GM12878 (cell line): ENCODE measurements around the gene RAB30. TPM values are rescaled to one million over a fixed set of nuclear protein-coding genes. Genes with fewer than 3 reads are reported as not detected.

Experiments
- ATAC-seq: fragments of 200-7000 bp; cut with Tn5 transposase; 3 replicates; pipeline ENCODE4 v1.9.1; 2020; ENCODE audit warnings: mild to moderate bottlenecking, moderate library complexity
- BruUV-seq: library from RNA; stranded (reverse); fragments of 400-500 nt; replicated peaks from 2 replicates; lab custom pipeline; 2021; lab: Mats Ljungman, UMichigan
- CTCF ChIA-PET: fragments of 300-600 bp; sonication (Branson Sonifier 250); formaldehyde crosslinking; extraction: SDS; loops from one replicate; lab custom pipeline; 2021; ENCODE audit warnings: inconsistent platforms; lab: Yijun Ruan, JAX
- POLR2A ChIA-PET: fragments of 350-600 bp; formaldehyde crosslinking; extraction: SDS; loops from one replicate; lab custom pipeline; 2021; ENCODE audit warnings: inconsistent platforms; lab: Charles Lee
- RAD21 ChIA-PET: fragments of 300-600 bp; sonication (Branson Sonifier 250); formaldehyde crosslinking; loops from one replicate; lab custom pipeline; 2023; ENCODE audit warnings: antibody characterized with exemption; ENCODE audit not compliant: unreplicated experiment; lab: Charles Lee
- SMC1A ChIA-PET: fragments of 300-600 bp; sonication (Branson Sonifier 250); formaldehyde crosslinking; loops from one replicate; lab custom pipeline; 2023; ENCODE audit not compliant: unreplicated experiment, uncharacterized antibody; lab: Charles Lee
- DNase-seq: peaks from one replicate; pipeline ENCODE4 v3.0.0-alpha.2; 2011; ENCODE audit warnings: low read depth, low spot score
- FAIRE-seq: peaks from 3 replicates; lab custom pipeline; 2011; peaks lifted over from hg19 to GRCh38; lab: Jason Lieb, UNC
- H2AFZ ChIP-seq: 2 replicates; pipeline ENCODE4 v1.6.0; 2011; ENCODE audit warnings: low read depth, low read length, control low read depth; ENCODE audit not compliant: control insufficient read depth
- H3K27ac ChIP-seq: 2 replicates; pipeline ENCODE4 v1.5.1; 2011; ENCODE audit warnings: control low read depth; ENCODE audit not compliant: control insufficient read depth, insufficient read depth
- H3K27me3 ChIP-seq, 2 experiments: replicated peaks in 1 of 2; 2 replicates each; pipeline versions ENCODE4 v1.6.0 to v1.6.1; 2011; ENCODE audit warnings: low read length in 1 of 2; ENCODE audit not compliant: control insufficient read depth in 2 of 2, insufficient read depth in 2 of 2
- H3K36me3 ChIP-seq, 2 experiments: 2 replicates each; pipeline ENCODE4 v1.5.1; 2011; ENCODE audit warnings: low read length in 1 of 2; ENCODE audit not compliant: control insufficient read depth in 2 of 2, insufficient read depth in 2 of 2
- H3K4me1 ChIP-seq: 2 replicates; pipeline ENCODE4 v1.6.1; 2011; ENCODE audit warnings: mild to moderate bottlenecking, low read length, moderate library complexity, mixed read lengths; ENCODE audit not compliant: control insufficient read depth, insufficient read depth
- H3K4me2 ChIP-seq: 2 replicates; pipeline ENCODE4 v1.6.0; 2011; ENCODE audit warnings: control low read depth; ENCODE audit not compliant: control insufficient read depth, insufficient read depth
- H3K4me3 ChIP-seq: fragments of 200-600 bp; sonication (generic); 2 replicates; pipeline ENCODE4 v1.5.1; 2016
- H3K79me2 ChIP-seq: 2 replicates; pipeline ENCODE4 v1.6.0; 2011; ENCODE audit warnings: low read length; ENCODE audit not compliant: control insufficient read depth, insufficient read depth
- H3K9ac ChIP-seq: 2 replicates; pipeline ENCODE4 v1.8.0; 2011; ENCODE audit warnings: low read length, control low read depth, mixed read lengths; ENCODE audit not compliant: control insufficient read depth, insufficient read depth
- H3K9me3 ChIP-seq: replicated peaks from 3 replicates; pipeline ENCODE4 v1.5.1; 2011; ENCODE audit warnings: mild to moderate bottlenecking, low read length; ENCODE audit not compliant: control insufficient read depth, insufficient read depth
- H4K20me1 ChIP-seq: 2 replicates; pipeline ENCODE4 v1.6.0; 2011; ENCODE audit not compliant: control insufficient read depth, insufficient read depth
- CHD4 ChIP-seq: fragments of 200-600 bp; sonication (generic); IDR thresholded peaks from 2 replicates; pipeline ENCODE4 v1.6.1; 2016; ENCODE audit warnings: mild to moderate bottlenecking
- GABPA ChIP-seq: IDR thresholded peaks from 2 replicates; pipeline ENCODE4 v1.6.1; 2014; ENCODE audit warnings: antibody characterized with exemption, low read depth, mild to moderate bottlenecking, inconsistent platforms
- NR2C2 ChIP-seq: IDR thresholded peaks from 2 replicates; pipeline ENCODE4 v1.6.1; 2011; ENCODE audit warnings: borderline replicate concordance, low read depth; ENCODE audit not compliant: control insufficient read depth, insufficient read length
- SMC3 ChIP-seq: IDR thresholded peaks from 2 replicates; pipeline ENCODE4 v1.6.1; 2011; ENCODE audit warnings: low read length, improper control_type of control experiment, borderline replicate concordance
- TCF12 ChIP-seq: IDR thresholded peaks from 2 replicates; pipeline ENCODE4 v1.6.1; 2011; ENCODE audit warnings: low read depth, mild to moderate bottlenecking, low read length
- TCF7 ChIP-seq: IDR thresholded peaks from 2 replicates; pipeline ENCODE4 v1.6.1; 2014; ENCODE audit warnings: antibody characterized with exemption, borderline replicate concordance
- ZNF384 ChIP-seq: IDR thresholded peaks from 2 replicates; pipeline ENCODE4 v1.6.1; 2012; ENCODE audit warnings: low read depth, mild to moderate bottlenecking, low read length, improper control_type of control experiment, borderline replicate concordance
- WGBS: methylation state at CpG from one replicate; pipeline ENCODE4 v1.1.6; 2016; ENCODE audit warnings: low lambda C conversion rate; ENCODE audit not compliant: insufficient replicate concordance, insufficient coverage; ENCODE audit errors: missing lambda C conversion rate; 5-methylcytosine and 5-hydroxymethylcytosine counted together
- in situ Hi-C: fragments of 300-500 bp; cut with MboI; formaldehyde crosslinking; loops from 9 replicates; pipeline ENCODE4 v1.14.3; 2018; ENCODE audit warnings: mixed read lengths
- intact Hi-C: fragments of 100-400 bp; cut with micrococcal nuclease; formaldehyde crosslinking; loops from one replicate; pipeline ENCODE4 v1.14.2; 2022; ENCODE audit not compliant: unreplicated experiment
- polyA plus RNA-seq, 11 experiments: library from polyadenylated mRNA; depleted of rRNA in 4 of 11; unstranded in 6 of 11; stranded (reverse) in 5 of 11; fragments of >200 nt; fragmentation: Nextera tagmentation in 4 of 11; fragmentation: Illumina TruSeq in 1 of 11; extraction: Ambion mirVana in 4 of 11; extraction: Trizol in 1 of 11; gene quantifications; 1 replicate in 1 of 11; 2 replicates in 10 of 11; pipeline versions ENCODE4 v1.2.1 to v1.2.3, GENCODE V29; 2011 to 2016; ENCODE audit warnings: inconsistent platforms in 2 of 11, missing spikeins in 2 of 11, low read depth in 1 of 11
- total RNA-seq, 4 experiments: library from RNA; depleted of rRNA in 3 of 4; stranded (reverse); fragments of >200 nt in 3 of 4; fragmentation: Illumina TruSeq in 1 of 4; extraction: Trizol in 1 of 4; gene quantifications; 2 replicates each; pipeline versions ENCODE4 v1.2.1 to v1.2.3, GENCODE V29; 2013 to 2021
- TF ChIP-seq, protein P1 (sequence below): IDR thresholded peaks from 2 replicates; pipeline ENCODE4 v1.6.1; 2011; ENCODE audit warnings: low read depth, mild to moderate bottlenecking, low read length, moderate library complexity, borderline replicate concordance; ENCODE audit errors: extremely low read depth
- TF ChIP-seq, protein P2 (sequence below): IDR thresholded peaks from 2 replicates; pipeline ENCODE4 v1.6.1; 2012; ENCODE audit warnings: low read depth, low read length, improper control_type of control experiment
- TF ChIP-seq, protein P3 (sequence below): IDR thresholded peaks from 2 replicates; pipeline ENCODE4 v1.6.1; 2012; ENCODE audit warnings: low read depth, low read length, improper control_type of control experiment
- TF ChIP-seq, protein P4 (sequence below): fragments of 450-650 bp; IDR thresholded peaks from 2 replicates; pipeline ENCODE4 v1.6.1; 2017; ENCODE audit warnings: antibody characterized with exemption, mild to moderate bottlenecking, moderate library complexity

The RAB30 gene
- total and polyA plus RNA-seq, 10 of the 15 experiments (the other 5 are each of a cell fraction or from before 2014, with no cell fraction given): 9.8 to 26.7 (median 19.2) TPM

DNA sequence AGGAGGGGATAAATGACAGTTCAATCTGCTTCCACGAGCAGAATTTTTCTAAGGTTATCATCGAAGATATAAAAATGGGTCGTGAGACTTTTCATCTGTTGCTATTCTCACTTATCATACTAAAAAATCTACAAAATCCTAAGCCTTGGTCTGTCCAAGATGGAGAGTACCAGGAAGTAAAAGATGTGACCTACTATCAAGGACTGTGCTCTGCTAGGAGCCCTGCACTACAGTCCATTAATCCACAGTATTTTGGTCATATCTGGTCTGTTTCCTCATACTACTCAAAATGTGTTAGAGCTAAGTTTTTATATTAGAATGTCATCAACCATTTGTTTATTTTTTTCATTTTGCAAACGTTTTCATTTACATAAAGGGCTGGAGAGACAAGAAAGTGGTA is 90.8 kb downstream of the RAB30 start:
- SMC1A ChIA-PET: interaction anchor here (0.8 to 2.7 kb wide), 10 partner anchors 9 to 82 kb away, joined by 3 to 14 read pairs (median 3); no protein-coding TSS in a partner anchor
- H3K9ac ChIP-seq: no peak overlapping the region

More for the DNA sequence above, 90.8 kb downstream of the RAB30 start:
- Histone ChIP-seq H3K27ac (no peak overlapping the region), H3K4me2 (no peak overlapping the region), H3K9me3 (no peaks in the 10 kb centered on the region), H3K4me1 (peaks cover 15% of the 10 kb centered on the region), H2AFZ (no peak overlapping the region), H3K36me3 (peaks cover 2 to 7% of the 10 kb centered on the region in 2 experiments; a peak in 2 of 4 replicates), H3K4me3 (no peak overlapping the region), H3K79me2 (no peaks in the 10 kb centered on the region), H4K20me1 (no peaks in the 10 kb centered on the region), H3K27me3 (no peaks in the 10 kb centered on the region)
- intact Hi-C loops (no loop called here), in situ Hi-C loops (no loop called here)
- no TSS peak for BruUV-seq
- ChIA-PET POLR2A (interaction anchor here (1.1 kb wide), 1 partner anchor 18 kb away, joined by 3 read pairs; no protein-coding TSS in a partner anchor), RAD21 (no interaction called here), CTCF (interaction anchor here (0.9 to 1.3 kb wide), 3 partner anchors 9 to 70 kb away, joined by 3 to 4 read pairs (median 3); no protein-coding TSS in a partner anchor)
- no peak for DNase-seq
- TF ChIP-seq TCF12 (no peak), SMC3 (no peak), TCF7 (no peak), CHD4 (no peak), GABPA (no peak), ZNF384 (no peak), NR2C2 (no peak)
- TF ChIP-seq, protein P1, sequence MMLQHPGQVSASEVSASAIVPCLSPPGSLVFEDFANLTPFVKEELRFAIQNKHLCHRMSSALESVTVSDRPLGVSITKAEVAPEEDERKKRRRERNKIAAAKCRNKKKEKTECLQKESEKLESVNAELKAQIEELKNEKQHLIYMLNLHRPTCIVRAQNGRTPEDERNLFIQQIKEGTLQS: no peak
- TF ChIP-seq, protein P2, sequence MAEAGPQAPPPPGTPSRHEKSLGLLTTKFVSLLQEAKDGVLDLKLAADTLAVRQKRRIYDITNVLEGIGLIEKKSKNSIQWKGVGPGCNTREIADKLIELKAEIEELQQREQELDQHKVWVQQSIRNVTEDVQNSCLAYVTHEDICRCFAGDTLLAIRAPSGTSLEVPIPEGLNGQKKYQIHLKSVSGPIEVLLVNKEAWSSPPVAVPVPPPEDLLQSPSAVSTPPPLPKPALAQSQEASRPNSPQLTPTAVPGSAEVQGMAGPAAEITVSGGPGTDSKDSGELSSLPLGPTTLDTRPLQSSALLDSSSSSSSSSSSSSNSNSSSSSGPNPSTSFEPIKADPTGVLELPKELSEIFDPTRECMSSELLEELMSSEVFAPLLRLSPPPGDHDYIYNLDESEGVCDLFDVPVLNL: no peak
- TF ChIP-seq, protein P3, sequence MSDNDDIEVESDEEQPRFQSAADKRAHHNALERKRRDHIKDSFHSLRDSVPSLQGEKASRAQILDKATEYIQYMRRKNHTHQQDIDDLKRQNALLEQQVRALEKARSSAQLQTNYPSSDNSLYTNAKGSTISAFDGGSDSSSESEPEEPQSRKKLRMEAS: no peak
- TF ChIP-seq, protein P4, sequence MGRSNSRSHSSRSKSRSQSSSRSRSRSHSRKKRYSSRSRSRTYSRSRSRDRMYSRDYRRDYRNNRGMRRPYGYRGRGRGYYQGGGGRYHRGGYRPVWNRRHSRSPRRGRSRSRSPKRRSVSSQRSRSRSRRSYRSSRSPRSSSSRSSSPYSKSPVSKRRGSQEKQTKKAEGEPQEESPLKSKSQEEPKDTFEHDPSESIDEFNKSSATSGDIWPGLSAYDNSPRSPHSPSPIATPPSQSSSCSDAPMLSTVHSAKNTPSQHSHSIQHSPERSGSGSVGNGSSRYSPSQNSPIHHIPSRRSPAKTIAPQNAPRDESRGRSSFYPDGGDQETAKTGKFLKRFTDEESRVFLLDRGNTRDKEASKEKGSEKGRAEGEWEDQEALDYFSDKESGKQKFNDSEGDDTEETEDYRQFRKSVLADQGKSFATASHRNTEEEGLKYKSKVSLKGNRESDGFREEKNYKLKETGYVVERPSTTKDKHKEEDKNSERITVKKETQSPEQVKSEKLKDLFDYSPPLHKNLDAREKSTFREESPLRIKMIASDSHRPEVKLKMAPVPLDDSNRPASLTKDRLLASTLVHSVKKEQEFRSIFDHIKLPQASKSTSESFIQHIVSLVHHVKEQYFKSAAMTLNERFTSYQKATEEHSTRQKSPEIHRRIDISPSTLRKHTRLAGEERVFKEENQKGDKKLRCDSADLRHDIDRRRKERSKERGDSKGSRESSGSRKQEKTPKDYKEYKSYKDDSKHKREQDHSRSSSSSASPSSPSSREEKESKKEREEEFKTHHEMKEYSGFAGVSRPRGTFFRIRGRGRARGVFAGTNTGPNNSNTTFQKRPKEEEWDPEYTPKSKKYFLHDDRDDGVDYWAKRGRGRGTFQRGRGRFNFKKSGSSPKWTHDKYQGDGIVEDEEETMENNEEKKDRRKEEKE: no peak
- WGBS: 75% methylated on average over 4 of the region's 4 CpGs
- no peak for FAIRE-seq
- ATAC-seq: no peak
